ENCODE results near the gene MOK.
"Not testable (repeated sequence)": the region's sequence is repeated elsewhere in the genome, so short reads cannot be mapped to it uniquely, and the experiment has no call there.

MOK gene

DNA sequence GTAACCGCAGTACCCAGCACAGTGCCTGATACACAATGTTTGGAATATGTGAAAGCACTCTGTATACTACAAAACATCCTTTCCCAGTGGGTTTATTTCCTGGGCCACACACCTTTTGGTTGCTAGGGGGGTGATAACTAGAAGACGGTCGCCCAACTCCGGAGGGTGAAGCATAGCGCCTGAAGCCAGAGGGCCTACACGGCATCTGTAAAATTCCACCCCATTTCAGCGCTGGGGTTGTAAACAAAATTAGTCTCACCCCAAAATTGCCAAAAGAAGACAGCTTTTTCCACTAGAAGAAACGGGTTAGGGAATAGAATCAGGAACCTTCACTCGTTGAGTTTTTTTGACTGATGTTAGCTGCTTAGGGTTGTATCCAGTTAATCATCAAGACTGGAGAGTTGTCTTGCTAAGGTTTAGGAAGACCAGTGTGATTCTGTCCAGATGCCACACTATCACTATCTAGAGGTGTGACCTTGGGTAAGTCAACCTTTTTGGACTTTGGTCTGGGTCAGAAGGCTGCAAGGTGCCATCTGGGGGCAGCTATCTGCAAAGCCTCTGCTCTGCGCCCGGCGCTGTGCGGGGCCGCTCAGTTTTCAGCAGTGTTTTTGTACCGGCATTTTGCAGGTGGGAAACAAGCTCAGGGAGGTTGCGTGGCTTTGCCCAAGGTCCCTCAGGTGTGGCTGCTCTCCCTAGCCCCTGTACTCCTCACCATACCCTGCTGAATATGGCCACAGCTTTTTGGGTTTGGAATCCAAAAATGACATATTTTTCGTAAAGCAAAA, 15.9 kb upstream of the MOK start:
- DNase-seq = no peak

DNA sequence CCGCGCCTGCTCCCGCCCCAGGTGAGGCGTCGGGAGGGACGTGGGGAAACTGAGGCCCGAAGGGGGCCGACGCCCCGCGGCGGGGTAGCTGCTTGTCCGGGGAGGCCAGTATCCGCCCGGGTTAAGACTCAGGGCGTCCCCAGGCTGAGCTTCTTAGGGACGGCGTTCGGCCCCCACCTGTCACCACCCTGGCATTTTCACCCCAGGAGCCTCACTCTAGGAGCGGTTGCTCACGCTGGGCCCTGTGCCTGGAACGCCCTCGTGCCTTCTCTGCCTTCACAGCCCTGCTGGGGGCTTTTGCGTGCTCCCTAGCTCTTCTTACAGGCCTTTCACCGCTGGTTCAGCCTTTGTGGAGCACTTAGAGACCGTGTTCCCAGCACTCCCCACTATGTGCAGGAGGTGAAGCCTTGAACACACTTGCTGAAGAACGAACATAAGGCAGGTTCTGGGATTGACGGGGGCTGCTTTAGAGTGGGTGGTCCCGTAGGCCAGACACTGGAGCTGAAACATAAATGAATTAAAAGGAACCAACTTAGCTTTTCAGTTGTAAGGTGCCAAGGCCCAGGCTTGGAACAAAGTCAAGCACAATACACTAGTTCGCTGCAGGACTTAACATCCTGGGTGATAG, 15.2 kb upstream of the MOK start:
- peak; percentile 24 for DNase-seq

DNA sequence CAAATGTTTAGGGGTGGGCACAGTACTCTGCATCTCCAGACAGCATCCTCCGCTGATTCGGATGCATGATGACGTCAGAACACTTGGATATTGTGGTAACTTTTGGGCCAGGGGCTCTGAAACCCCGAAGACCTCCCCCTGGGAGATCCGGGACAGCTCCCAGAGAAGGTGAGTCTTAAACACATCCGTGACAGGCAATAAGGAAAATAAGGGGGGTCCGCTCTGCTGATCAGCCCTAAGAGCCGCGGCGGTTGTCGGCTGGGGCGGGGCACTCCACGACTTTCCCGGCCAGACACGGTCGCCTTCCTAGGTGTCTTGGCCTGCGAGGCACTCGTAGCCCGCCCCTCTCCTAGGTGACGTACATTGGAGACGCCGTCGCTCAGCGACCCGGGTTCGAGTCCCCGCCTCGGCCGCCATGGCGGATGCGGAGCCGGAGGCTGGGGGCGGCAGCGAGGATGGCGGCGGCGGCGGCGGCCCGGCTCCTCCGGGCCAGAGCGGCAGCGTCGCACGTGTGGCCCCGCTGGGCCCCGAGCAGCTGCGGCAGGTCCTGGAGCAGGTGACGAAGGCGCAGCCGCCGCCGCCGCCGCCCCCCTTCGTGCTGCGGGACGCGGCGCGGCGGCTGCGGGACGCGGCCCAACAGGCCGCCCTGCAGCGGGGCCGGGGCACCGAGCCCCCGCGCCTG, 14.5 kb upstream of the MOK start, which contains the start of gene ZNF839:
Gene ZNF839 (plus strand): TSS at position 396 of the 682 bp plus-strand sequence. CDS start 20 bp downstream, at position 416.
- DNase-seq = peak; percentile 85

DNA sequence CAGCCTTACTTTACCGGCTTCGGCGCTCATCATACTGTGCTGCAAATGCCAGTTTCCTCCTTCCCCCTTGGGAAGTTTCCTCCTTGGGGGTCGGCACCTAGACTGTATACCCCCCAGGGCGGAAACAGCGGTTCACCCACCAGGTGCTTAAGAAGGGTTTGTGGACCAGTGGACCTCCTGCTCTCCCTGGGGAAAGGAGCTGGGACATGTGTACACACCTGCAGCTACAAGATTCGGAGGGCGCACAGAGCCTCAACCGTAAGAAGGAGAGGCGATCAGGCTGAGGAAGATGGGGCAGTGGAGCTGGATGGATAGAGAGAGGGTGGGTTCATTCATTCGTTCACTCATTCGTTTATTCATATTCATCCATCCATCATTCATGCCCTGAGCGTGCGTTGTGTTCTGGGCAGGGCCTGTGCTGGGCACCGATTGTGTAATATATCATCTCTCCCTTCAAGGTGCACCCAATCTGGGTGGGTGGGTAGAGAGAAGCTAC, 13.9 kb upstream of the MOK start:
- no peak for DNase-seq

DNA sequence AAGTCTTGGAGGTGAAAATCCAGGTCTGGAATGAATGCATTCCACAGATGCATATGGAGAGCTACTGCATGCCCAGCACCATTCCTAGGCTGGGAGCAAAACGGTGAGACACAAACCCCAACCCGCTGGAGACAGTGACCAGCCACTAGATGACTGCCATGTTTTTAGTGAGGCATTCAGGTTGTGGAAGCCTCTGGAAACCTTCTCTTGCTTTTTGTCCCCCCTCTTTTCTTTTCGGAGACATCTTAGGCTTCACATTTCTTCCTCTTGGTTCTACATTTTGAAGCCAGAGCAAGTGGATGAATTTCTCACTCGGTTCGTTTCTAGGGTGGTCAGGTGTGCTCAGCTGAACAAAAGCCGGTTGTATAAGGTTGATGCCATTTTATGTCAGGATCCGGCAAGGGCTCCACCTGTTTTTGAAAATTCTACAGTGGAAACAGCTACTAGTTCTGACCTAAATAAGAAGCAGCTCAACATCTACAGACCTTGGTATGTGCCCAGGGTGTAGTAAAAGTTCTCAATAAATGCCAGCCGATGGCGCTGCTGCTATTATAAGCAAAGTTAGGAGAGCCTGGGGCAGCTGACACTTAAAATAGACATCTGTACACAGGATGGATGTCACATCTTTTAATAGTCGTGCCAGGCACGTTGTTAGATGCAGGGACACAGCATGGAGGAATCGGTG, 12.7 kb upstream of the MOK start:
- peak; percentile 51 for DNase-seq

DNA sequence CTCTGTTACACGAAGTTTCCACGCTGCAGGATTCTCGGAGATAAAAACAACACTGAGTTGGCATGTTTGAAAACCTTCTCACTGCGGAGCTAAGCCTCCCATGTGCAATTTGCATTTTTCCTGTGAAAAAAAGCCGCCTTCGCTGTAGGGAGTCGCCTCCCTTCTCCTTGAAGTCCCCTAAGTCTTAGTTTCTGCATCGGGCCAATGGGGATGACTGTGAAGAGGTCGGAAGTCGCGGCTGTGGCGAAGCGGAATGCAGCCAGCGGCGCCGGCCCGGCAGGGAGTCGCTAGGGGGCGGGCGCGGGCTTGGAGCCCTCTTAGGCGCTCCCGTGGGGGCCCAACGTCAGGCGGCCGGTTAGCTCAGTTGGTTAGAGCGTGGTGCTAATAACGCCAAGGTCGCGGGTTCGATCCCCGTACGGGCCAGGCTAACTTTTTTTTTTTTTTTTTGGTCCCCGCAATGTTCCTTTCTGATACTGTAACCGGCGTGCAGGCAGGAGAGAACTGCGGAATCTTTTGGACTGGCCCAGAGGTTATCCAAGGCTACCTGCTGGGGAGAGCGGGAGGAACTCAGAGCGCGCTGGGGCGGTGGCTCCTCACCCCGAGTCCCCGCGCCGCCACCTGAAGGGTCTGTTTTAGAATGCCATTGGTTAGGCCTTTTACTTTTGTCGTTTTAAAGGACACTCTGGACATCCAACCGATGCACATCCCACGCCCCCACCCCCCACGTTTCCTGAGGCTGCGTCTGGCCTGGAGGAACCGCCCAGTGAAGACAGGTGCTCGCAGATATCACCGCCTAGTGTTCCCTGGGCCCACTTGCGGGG, 12.0 kb upstream of the MOK start:
- peak; percentile 88 for DNase-seq

DNA sequence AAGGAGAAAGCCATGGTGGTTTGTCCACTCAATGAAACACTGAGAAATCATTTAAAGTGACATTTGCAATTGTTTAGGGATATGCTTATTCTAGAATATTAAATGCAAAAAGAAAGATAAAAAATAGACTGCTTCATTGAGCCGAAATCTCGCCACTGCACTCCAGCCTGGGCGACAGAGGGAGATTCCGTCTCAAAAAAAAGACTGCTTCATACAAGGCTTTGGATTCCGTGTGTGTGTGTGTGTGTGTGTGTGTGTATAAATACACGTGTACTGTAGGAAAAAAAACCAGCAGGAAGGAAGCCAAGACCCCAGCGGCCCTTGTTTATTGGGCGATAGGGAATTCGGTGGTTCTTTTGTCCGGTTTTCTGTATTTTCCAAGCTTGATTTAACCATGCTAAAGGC, 11.4 kb upstream of the MOK start:
- peak; percentile 57 for DNase-seq

DNA sequence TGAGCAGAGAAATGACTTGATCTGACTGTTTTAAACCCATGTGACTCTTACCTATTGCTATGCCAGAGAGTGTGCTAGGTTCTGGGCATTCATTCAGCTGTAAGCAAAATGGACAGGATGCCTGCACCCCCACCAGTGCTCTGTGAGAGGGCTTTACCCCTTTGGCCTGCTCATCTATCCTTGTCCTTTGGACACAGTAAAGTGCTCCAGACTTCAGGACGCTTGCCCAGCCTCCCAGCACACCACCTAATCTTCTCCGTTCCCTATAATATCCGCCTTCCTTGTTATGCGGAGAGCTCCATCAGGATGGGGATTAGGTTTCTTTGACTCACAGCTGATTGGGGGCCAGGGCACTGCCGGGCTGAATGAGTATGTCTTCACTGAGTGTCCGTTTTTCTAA, 10.2 kb upstream of the MOK start:
- no peak for DNase-seq

DNA sequence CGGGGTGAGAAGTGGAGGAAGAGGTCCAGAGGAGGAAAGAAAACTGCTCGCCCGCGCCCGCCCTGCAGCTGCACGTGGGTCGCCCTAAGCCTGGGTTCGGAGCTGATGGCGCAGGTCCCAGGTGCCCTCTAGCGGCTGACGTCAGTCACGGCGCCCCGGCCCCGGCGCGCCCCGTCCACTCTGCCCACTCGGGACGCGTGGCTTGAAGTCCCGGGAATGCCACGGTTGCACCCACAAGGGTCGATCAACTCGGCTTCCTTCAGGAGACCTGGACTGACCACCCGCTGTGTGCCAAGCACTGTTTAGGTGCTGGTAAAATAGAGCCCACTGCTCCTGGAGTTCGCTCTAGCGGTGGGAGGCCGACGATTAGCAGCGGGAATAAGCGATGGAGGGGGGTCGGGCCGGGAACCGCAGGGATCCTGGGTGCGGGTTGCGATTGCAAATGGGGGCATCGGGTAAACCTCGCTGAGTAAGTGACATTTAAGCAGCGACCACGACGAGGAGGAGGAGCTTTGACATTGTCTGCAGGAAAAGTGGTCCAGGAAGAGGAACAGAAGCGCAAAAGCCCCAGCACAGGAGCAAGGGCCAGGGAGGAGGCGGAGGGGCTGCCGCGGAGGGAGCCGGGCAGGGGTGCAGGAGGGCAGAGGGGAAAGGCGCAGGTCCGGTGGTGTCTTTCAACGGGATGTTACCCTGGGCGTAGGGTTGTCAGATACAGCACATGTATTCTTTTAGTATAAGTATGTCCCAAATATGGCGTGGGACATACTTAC, 9.5 kb upstream of the MOK start:
- peak; percentile 63 for DNase-seq

DNA sequence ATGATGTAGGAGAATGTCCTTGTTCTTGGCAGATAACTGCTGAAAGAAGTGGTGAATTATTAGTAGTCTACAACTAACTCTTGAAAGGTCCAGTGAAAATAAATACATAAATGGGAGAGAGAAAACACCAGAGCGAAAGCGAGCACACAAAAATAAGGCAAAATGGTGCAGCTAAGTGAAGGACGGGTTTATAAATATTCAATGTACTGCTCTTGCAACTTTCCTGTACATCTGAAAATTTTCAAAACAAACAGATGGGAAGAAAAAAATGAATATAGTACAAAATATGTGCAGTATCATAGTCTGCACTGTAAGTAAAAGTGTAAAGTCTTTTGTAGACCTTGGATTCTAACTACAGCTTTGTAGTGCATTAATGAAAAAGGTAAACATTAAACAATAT, 1.3 kb downstream of the MOK start:
- no peak for DNase-seq

DNA sequence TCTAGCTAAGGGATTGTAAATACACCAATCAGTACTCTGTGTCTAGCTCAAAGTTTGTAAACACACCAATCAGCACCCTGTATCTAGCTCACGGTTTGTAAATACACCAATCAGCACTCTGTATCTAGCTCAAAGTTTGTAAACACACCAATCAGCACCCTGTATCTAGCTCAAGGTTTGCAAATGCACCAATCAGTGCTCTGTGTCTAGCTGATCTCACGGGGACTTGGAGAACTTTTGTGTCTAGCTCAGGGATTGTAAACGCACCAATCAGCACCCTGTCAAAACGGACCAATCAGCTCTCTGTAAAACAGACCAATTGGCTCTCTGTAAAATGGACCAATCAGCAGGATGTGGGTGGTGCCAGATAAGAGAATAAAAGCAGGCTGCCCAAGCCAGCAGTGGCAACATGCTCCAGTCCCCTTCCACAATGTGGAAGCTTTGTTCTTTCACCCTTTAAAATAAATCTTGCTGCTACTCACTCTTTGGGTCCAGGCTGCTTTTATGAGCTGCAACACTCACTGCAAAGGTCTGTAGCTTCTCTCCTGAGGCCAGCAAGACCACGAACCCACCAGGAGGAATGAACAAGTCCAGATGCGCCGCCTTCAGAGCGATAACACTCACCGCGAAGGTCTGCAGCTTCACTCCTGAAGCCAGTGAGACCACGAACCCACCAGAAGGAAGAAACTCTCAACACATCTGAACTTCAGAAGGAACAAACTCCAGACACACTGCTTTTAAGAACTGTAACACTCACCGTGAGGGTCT, 6.5 kb downstream of the MOK start:
- DNase-seq = not testable (repeated sequence)

DNA sequence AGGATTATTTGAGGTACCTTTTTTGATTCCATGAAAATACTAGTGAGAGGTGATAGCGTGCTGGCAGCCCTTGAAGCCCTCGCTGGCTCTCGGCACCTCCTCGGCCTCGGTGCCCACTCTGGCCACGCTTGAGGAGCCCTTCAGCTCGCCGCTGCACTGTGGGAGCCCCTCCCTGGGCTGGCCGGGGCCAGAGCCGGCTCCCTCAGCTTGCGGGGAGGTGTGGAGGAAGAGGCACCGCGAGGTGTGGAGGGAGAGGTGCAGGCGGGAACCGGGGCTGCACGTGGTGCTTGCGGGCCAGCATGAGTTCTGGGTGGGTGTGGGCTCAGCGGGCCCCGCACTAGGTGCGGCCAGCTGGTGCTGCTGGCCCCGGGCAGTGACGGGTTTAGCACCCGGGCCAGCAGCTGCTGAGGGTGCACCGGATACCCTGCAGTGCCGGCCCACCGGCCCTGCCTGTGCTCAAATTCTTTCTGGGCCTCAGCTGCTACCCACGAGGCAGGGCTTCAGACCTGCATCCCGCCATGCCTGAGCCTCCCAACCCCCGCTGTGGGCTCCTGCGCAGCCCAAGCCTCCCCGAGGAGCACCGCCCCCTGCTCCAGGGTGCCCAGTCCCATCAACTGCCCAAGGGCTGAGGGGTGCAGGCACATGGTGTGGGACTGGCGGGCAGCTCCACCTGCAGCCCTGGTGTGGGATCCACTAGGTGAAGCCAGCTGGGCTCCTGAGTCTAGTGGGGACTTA, 7.4 kb downstream of the MOK start:
- no peak for DNase-seq

DNA sequence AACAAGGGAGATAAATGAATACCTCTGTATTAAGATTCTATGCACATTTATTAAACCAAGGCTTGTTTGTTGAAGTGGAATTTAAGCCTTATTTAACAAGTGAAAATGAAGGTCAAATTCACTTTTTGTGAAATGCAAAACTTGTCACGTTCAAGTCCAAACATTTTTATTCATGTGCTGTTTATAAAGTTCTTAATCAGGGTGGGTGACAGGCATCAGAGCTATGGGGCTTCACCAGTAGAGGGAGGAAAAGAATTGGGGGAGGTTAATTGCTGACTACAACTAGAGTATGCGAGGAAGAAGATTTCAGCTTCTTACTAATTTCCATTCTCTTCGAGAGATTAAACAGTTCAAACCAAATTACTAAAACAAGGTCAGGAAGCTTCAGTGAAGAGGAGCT, 9.7 kb downstream of the MOK start:
- no peak for DNase-seq

DNA sequence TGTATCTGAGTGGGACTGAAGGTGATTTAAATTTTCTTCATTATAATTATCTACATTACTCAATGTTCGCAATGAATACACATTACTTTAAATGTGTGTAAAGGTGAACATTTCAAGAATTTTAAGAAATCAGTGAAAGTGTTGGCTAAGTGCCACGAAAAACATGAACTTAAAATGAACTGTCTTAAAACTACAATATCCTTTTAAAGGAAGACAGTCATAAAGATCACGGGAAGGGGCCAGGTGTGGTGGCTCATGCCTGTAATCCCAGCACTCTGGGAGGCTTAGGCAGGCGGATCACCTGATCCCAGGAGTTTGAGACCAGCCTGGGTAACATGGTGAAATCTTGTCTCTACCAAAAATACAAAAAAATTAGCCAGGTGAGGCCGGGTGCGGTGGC, 11.2 kb downstream of the MOK start:
- no peak for DNase-seq

DNA sequence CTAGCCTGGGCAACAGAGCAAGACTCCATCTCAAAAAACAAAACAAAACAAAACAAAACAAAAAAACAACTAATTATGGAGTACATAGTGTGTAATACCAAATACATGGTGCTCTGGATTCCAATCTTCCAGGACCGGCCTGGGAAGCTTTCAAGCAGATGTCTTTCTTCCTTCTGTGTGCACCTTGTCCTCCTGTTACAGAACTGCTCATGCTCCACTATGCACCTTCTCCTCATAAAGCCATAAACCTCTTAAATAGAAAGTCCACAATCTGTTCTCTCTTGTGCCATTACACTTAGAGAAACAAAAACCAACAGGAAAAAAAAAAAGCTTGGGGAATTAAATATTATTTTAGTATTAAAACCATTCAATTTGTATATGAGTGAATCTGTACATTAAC, 12.5 kb downstream of the MOK start:
- DNase-seq = no peak

DNA sequence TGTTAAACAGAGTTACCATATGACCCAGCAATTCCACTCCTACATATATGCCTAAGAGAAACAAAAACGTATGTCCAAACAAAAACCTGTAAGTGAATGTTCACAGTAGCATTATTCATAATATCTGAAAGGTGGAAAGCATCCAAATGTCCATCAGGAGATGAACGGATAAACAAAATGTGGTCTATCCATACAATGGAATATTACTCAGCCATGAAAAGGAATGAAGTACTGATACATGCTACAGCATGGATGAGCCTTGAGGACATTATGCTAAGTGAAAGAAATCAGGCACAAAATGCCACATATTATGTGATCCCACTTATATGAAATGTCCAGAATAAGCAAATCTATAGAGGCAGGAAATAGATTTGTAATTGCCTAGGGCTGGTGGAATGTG, 16.8 kb downstream of the MOK start:
- DNase-seq = no peak

DNA sequence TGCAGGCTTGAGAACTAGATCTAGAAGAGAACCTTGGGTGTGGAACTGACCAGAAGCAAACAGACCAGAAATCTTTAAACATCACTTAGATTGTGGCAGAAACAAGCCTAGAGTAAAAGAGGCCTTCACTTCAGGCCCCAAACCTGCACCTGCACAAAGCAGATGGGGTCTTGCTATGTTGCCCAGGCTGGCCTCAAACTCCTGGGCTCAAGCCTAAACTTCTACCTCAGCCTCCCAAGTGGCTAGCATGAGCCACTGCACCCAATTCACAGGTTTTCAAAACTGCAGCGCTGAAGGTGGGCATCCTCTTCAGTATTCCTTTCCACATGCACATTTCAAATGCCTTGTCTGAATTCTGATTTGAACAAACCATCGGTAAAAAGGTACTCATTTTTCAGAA, 19.9 kb downstream of the MOK start:
- DNase-seq = no peak

DNA sequence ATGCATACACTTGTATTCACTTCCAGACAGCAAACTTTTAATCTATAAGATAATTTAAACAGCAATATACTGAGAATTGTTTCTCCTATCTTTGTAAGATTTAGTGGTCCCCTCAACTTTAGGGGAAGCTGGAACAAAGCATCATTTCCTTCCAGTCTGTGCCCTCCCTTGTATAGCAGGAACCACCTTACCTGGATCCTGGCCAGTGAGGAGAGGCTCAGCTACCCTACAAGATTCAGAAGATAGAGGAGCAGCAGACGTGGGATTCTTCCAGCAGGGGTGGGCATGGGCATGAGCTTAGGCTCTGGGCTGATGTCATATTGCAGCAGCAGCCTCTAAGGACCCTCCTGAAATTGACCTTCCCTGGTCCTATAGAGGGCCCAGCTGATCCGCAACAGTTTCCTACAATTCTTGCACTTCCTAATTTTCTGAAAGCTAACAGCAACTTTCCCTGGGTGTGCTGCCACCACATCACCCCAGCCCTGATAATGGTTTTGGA, 21.3 kb downstream of the MOK start:
- DNase-seq = no peak

DNA sequence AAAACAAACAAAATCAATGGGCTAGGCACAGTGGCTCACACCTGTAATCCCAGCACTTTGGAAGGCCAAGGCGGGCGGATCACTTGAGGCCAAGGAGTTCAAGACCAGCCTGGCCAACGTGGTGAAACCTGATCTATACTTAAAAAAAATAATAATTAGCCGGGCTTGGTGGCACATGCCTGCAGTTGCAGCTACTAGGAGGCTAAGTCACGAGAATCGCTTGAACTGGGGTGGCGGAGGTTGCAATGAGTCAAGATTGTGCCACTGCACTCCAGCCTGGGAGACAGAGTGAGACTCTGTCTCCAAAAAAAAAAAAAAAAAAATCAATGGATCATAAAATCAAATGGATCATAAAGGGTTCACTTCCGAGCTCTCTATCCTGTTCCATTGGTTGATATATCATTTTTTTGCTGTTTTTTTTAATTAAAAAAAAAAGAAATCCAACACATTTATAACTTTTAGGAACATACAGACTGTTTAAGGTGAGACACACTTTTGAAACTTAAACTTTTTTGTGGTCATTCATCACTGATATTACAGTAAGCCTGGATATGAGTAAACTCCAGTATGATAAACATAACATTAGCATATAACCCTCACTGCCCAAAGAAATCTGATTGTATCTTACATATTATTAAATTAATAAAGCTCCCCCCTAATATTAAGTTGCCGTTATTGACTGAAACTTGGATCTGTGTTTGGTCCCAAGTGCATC, 22.1 kb downstream of the MOK start:
- no peak for DNase-seq
